ENCODE measurements around the gene DCTPP1. TPM values are rescaled to one million over a fixed set of nuclear protein-coding genes. Genes with fewer than 3 reads are reported as not detected.
A peak's percentile ranks its signal among the peaks of the same experiment; 100 is the strongest.

DCTPP1 gene
- total RNA-seq, 2 experiments from 2014 or later = 87.5 to 96.6 TPM

GRCh38 chr16:30447512-30448226 lies 17.8 kb upstream of the DCTPP1 start:
- Mint-ChIP-seq H3K4me1 (ENCODE audit: low read depth) (peaks cover 46% of the 10 kb centered on the region), H3K36me3 (peaks cover 27% of the 10 kb centered on the region), H3K27me3 (no peaks in the 10 kb centered on the region), H3K27ac (peak overlapping the region; percentile 45), H3K9me3 (no peaks in the 10 kb centered on the region), H3K4me3 (no peak overlapping the region)
- intact Hi-C loops (cut with micrococcal nuclease) = loop anchor here (5.0 kb wide), 1 partner anchor 40 kb away; no protein-coding TSS in a partner anchor
- POLR2A ChIA-PET = interaction anchor here (1.3 to 4.3 kb wide), 2 partner anchors 18 to 25 kb away, joined by 4 to 20 read pairs; partner anchors contain the start of genes DCTPP1 and ITGAL
- CTCF ChIA-PET = interaction anchor here (0.7 to 7.0 kb wide), 10 partner anchors 10 to 118 kb away, joined by 3 to 63 read pairs (median 12); partner anchors contain the start of genes DCTPP1 and ITGAL
- no peak for DNase-seq

- POLR2A ChIA-PET = interaction anchor here (0.8 to 3.4 kb wide), 5 partner anchors 16 to 133 kb away, joined by 3 to 23 read pairs (median 4); partner anchors contain the start of genes DCTPP1 and ITGAL
- CTCF ChIA-PET = interaction anchor here (1.0 to 7.0 kb wide), 7 partner anchors 10 to 53 kb away, joined by 3 to 63 read pairs (median 5); partner anchors contain the start of genes DCTPP1 and ITGAL
- Mint-ChIP-seq H3K27me3 (no peaks in the 10 kb centered on the region), H3K36me3 (peaks cover 27% of the 10 kb centered on the region), H3K4me1 (ENCODE audit: low read depth) (peaks cover 41% of the 10 kb centered on the region), H3K4me3 (peak overlapping the region; percentile 90), H3K27ac (peak overlapping the region; percentile 91), H3K9me3 (no peaks in the 10 kb centered on the region)
- intact Hi-C loops (cut with micrococcal nuclease) = loop anchor here (5.0 kb wide), 1 partner anchor 41 kb away; no protein-coding TSS in a partner anchor
- DNase-seq = no peak
These were observed 16.4 kb upstream of the DCTPP1 start for GRCh38 chr16:30446203-30446595.

- peak within 1 kb of the TSS; percentile 90 for H3K4me3 Mint-ChIP-seq
- no peaks in the 10 kb centered on the region for H3K27me3 Mint-ChIP-seq
- peaks cover 37% of the 10 kb centered on the region for H3K4me1 Mint-ChIP-seq (ENCODE audit: low read depth)
- peak; percentile 98 for DNase-seq
- peak within 1 kb of the TSS; percentile 91 for H3K27ac Mint-ChIP-seq
- H3K9me3 Mint-ChIP-seq = no peaks in the 10 kb centered on the region
- ChIA-PET CTCF (interaction anchor here (0.6 to 7.0 kb wide), 9 partner anchors 11 to 90 kb away, joined by 3 to 63 read pairs (median 3); partner anchors contain the start of genes DCTPP1, ITGAL and ZNF771), POLR2A (interaction anchor here (1.2 to 3.4 kb wide), 7 partner anchors 10 to 133 kb away, joined by 3 to 23 read pairs (median 6); partner anchors contain the start of genes DCTPP1 and ITGAL)
- intact Hi-C loops (cut with micrococcal nuclease) = loop anchor here (1.0 to 5.0 kb wide), 5 partner anchors 11 to 89 kb away; partner anchors contain the start of genes ZNF747 and ZNF768
- H3K36me3 Mint-ChIP-seq = peaks cover 27% of the 10 kb centered on the region
These were observed 15.8 kb upstream of the DCTPP1 start, which contains the start of gene SEPHS2 for GRCh38 chr16:30445408-30446202. TSS of gene SEPHS2 (minus strand) at chr16:30445874. CDS start at chr16:30445727, 147 bp downstream.

DNA sequence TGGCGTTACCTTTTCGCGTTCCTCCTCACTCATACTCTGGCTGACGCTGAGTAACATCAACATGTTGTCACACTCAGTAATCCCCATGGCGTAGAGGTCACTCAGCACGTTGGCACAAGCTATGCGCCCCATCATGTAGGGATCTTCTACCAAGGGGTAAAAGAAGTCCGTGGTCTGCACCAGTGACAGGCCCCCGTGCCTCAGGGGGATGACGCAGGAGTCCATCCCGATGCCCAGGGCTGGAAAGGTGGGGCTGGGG lies 15.2 kb upstream of the DCTPP1 start:
- H3K27ac Mint-ChIP-seq = peak overlapping the region; percentile 74
- H3K9me3 Mint-ChIP-seq = no peaks in the 10 kb centered on the region
- peak overlapping the region; percentile 90 for H3K4me3 Mint-ChIP-seq
- H3K27me3 Mint-ChIP-seq = no peaks in the 10 kb centered on the region
- CTCF ChIA-PET = interaction anchor here (0.7 to 7.0 kb wide), 7 partner anchors 11 to 90 kb away, joined by 3 to 63 read pairs (median 3); partner anchors contain the start of genes DCTPP1 and ITGAL
- POLR2A ChIA-PET = interaction anchor here (1.3 to 3.4 kb wide), 6 partner anchors 9 to 28 kb away, joined by 4 to 23 read pairs (median 6); partner anchors contain the start of genes DCTPP1 and ITGAL
- intact Hi-C loops (cut with micrococcal nuclease) = loop anchor here (1.0 to 5.0 kb wide), 5 partner anchors 11 to 90 kb away; partner anchors contain the start of genes ZNF747 and ZNF768
- no peak for DNase-seq
- peaks cover 27% of the 10 kb centered on the region for H3K36me3 Mint-ChIP-seq
- peaks cover 33% of the 10 kb centered on the region for H3K4me1 Mint-ChIP-seq (ENCODE audit: low read depth)

DNA sequence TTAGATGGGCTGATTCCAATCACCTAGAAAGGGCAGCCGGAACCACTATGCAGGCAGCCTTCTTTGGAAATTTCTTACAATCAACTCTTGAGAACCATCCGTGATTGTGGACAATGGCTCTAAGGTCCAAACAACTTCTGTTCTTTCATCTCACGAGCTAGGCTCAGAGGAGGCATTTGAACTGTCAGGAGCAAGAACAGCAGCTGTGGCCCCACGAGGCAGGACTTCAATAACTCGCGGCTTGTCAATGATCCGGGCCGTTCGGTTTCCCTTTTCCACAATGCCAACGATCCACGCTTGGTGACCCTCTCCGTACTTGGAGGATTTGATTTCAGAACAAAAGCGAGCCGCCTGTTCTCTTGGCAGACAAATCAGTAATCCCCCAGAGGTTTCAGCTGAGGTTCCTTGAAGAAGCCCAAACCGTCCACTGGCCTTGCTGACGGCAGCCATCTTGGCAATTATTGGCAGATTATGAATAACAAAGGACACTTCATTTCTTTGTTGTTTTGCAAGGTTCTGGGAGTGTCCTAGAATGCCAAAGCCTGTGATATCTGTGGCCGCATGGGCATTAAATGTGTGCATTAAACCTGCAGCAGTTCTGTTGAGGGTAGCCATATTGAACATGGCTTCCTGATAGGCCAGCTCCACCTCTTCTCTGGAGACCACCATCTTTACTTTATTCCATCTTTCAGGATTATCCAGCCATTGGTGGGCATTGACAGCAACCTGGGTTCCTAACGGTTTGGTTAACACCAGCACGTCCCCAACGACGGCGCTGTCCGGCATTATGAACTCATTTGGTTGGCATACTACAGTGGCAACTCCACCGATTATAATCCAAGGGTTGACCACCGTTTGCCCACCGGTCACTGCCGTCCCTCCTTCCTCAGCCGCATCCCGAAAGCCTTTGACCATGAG lies 14.7 kb upstream of the DCTPP1 start:
- peaks cover 31% of the 10 kb centered on the region for H3K4me1 Mint-ChIP-seq (ENCODE audit: low read depth)
- H3K4me3 Mint-ChIP-seq = peak overlapping the region; percentile 90
- DNase-seq = no peak
- no peaks in the 10 kb centered on the region for H3K27me3 Mint-ChIP-seq
- peak overlapping the region; percentile 74 for H3K27ac Mint-ChIP-seq
- ChIA-PET POLR2A (interaction anchor here (1.3 to 3.4 kb wide), 5 partner anchors 9 to 28 kb away, joined by 4 to 23 read pairs (median 7); partner anchors contain the start of genes DCTPP1 and ITGAL), CTCF (interaction anchor here (0.6 to 7.0 kb wide), 7 partner anchors 12 to 91 kb away, joined by 3 to 63 read pairs (median 4); partner anchors contain the start of genes DCTPP1 and ITGAL)
- H3K9me3 Mint-ChIP-seq = no peaks in the 10 kb centered on the region
- intact Hi-C loops (cut with micrococcal nuclease) = loop anchor here (1.0 to 5.0 kb wide), 5 partner anchors 10 to 90 kb away; partner anchors contain the start of genes ZNF747 and ZNF768
- peaks cover 27% of the 10 kb centered on the region for H3K36me3 Mint-ChIP-seq

GRCh38 chr16:30443631-30444030 lies 13.8 kb upstream of the DCTPP1 start:
- CTCF ChIA-PET = interaction anchor here (0.6 to 6.5 kb wide), 3 partner anchors 13 to 53 kb away, joined by 4 to 52 read pairs (median 4); partner anchors contain the start of gene DCTPP1
- DNase-seq = no peak
- intact Hi-C loops (cut with micrococcal nuclease) = loop anchor here (2.0 kb wide), 2 partner anchors 83 to 91 kb away; partner anchors contain the start of genes ZNF747 and ZNF768
- Mint-ChIP-seq H3K9me3 (no peaks in the 10 kb centered on the region), H3K4me1 (ENCODE audit: low read depth) (peaks cover 30% of the 10 kb centered on the region), H3K27me3 (no peaks in the 10 kb centered on the region), H3K4me3 (peak overlapping the region; percentile 90), H3K36me3 (peaks cover 27% of the 10 kb centered on the region), H3K27ac (no peak overlapping the region)
- POLR2A ChIA-PET = interaction anchor here (1.0 to 3.4 kb wide), 2 partner anchors 13 to 29 kb away, joined by 3 to 23 read pairs; partner anchors contain the start of genes DCTPP1 and ITGAL

- POLR2A ChIA-PET = interaction anchor here (0.6 kb wide), 1 partner anchor 372 kb away, joined by 4 read pairs; no protein-coding TSS in a partner anchor
- H3K4me3 Mint-ChIP-seq = no peak overlapping the region
- H3K27me3 Mint-ChIP-seq = no peaks in the 10 kb centered on the region
- H3K4me1 Mint-ChIP-seq (ENCODE audit: low read depth) = peaks cover 32% of the 10 kb centered on the region
- intact Hi-C loops (cut with micrococcal nuclease) = no loop called here
- no peak overlapping the region for H3K27ac Mint-ChIP-seq
- H3K36me3 Mint-ChIP-seq = peaks cover 18% of the 10 kb centered on the region
- no peak for DNase-seq
- no peaks in the 10 kb centered on the region for H3K9me3 Mint-ChIP-seq
- CTCF ChIA-PET = interaction anchor here (2.3 kb wide), 1 partner anchor 10 kb away, joined by 8 read pairs; the partner anchor contains the start of gene DCTPP1
These were observed 10.0 kb upstream of the DCTPP1 start for GRCh38 chr16:30439720-30440348.

- intact Hi-C loops (cut with micrococcal nuclease) = no loop called here
- H3K4me3 Mint-ChIP-seq = no peak overlapping the region
- POLR2A ChIA-PET = no interaction called here
- CTCF ChIA-PET = interaction anchor here (0.9 to 2.3 kb wide), 3 partner anchors 9 to 160 kb away, joined by 3 to 9 read pairs (median 8); partner anchors contain the start of gene DCTPP1
- H3K27me3 Mint-ChIP-seq = no peaks in the 10 kb centered on the region
- no peak for DNase-seq
- no peak overlapping the region for H3K27ac Mint-ChIP-seq
- peaks cover 9% of the 10 kb centered on the region for H3K36me3 Mint-ChIP-seq
- peaks cover 32% of the 10 kb centered on the region for H3K4me1 Mint-ChIP-seq (ENCODE audit: low read depth)
- H3K9me3 Mint-ChIP-seq = no peaks in the 10 kb centered on the region
These were observed 9.0 kb upstream of the DCTPP1 start for GRCh38 chr16:30438835-30439234.

GRCh38 chr16:30437511-30438046 lies 7.7 kb upstream of the DCTPP1 start:
- H3K27ac Mint-ChIP-seq = no peak overlapping the region

More at GRCh38 chr16:30437511-30438046, 7.7 kb upstream of the DCTPP1 start:
- H3K4me3 Mint-ChIP-seq = no peak overlapping the region
- no peaks in the 10 kb centered on the region for H3K27me3 Mint-ChIP-seq
- no peaks in the 10 kb centered on the region for H3K36me3 Mint-ChIP-seq
- DNase-seq = no peak
- H3K4me1 Mint-ChIP-seq (ENCODE audit: low read depth) = peaks cover 26% of the 10 kb centered on the region
- no peaks in the 10 kb centered on the region for H3K9me3 Mint-ChIP-seq
- intact Hi-C loops (cut with micrococcal nuclease) = no loop called here
- CTCF ChIA-PET = interaction anchor here (0.6 to 2.1 kb wide), 3 partner anchors 12 to 190 kb away, joined by 3 to 9 read pairs (median 4); no protein-coding TSS in a partner anchor
- POLR2A ChIA-PET = no interaction called here

Measured in activated CD4-positive, alpha-beta memory T cell treated with anti-CD3 and anti-CD28 coated beads for 36 hours (primary cell).